HepG2 (cell line): ENCODE data around the gene DLX6. TPM values are rescaled to one million over a fixed set of nuclear protein-coding genes. Genes with fewer than 3 reads are reported as not detected.

Source experiments
- ATAC-seq: fragments of 200-7000 bp; cut with Tn5 transposase; 3 replicates; pipeline ENCODE4 v1.9.1; 2020; ENCODE audit warnings: mild to moderate bottlenecking, moderate library complexity
- BruUV-seq: library from RNA; stranded (reverse); fragments of 400-500 nt; replicated peaks from 2 replicates; lab custom pipeline; 2021; lab: Mats Ljungman, UMichigan
- CTCF ChIA-PET: fragments of 300-600 bp; formaldehyde crosslinking; extraction: SDS; loops from one replicate; lab custom pipeline; 2021; ENCODE audit warnings: low total read pairs, inconsistent platforms, low intra/inter-chr PET ratio; lab: Yijun Ruan, JAX
- POLR2A ChIA-PET: fragments of 350-600 bp; sonication (Branson Sonifier 250); formaldehyde crosslinking; loops from one replicate; lab custom pipeline; 2020; ENCODE audit warnings: antibody characterized with exemption, inconsistent platforms; lab: Yijun Ruan, JAX
- DNase-seq: peaks from one replicate; pipeline ENCODE4 v3.0.0-alpha.2; 2015; ENCODE audit warnings: low spot score
- FAIRE-seq: peaks from 3 replicates; lab custom pipeline; 2011; peaks lifted over from hg19 to GRCh38; lab: Jason Lieb, UNC
- H2AFZ ChIP-seq: one replicate; pipeline ENCODE4 v1.6.1; 2011; ENCODE audit warnings: low read length, inconsistent platforms
- H3K27ac ChIP-seq: fragments of 300-600 bp; 3 replicates; pipeline ENCODE4 v1.8.0; 2011; ENCODE audit warnings: mixed run types, mild to moderate bottlenecking, mixed read lengths, low read length, inconsistent platforms; ENCODE audit not compliant: insufficient read depth; ENCODE audit errors: extremely low read length
- H3K27me3 ChIP-seq, 2 experiments: fragments of 200-600 bp in 1 of 2; 2 replicates in 1 of 2; 3 replicates in 1 of 2; pipeline versions ENCODE4 v1.6.0 to v1.8.0; 2011; ENCODE audit warnings: low read length in 2 of 2, mild to moderate bottlenecking in 2 of 2, moderate library complexity in 2 of 2, inconsistent platforms in 1 of 2; ENCODE audit not compliant: insufficient read depth in 2 of 2, control insufficient read depth in 1 of 2
- H3K36me3 ChIP-seq, 2 experiments: fragments of 200-600 bp in 1 of 2; replicated peaks in 1 of 2; 2 replicates in 1 of 2; 3 replicates in 1 of 2; pipeline versions ENCODE4 v1.5.1 to v1.8.0; 2011; ENCODE audit warnings: low read length in 2 of 2, inconsistent platforms in 1 of 2; ENCODE audit not compliant: insufficient read depth in 2 of 2, control insufficient read depth in 1 of 2
- H3K4me1 ChIP-seq: 2 replicates; pipeline ENCODE4 v1.5.1; 2012; ENCODE audit warnings: low read length, inconsistent platforms; ENCODE audit not compliant: insufficient read depth
- H3K4me2 ChIP-seq: 2 replicates; pipeline ENCODE4 v1.6.0; 2011; ENCODE audit warnings: low read depth, low read length, inconsistent platforms
- H3K4me3 ChIP-seq, 3 experiments: fragments of 200-600 bp in 1 of 3; sonication (generic), shearing (Covaris generic) in 1 of 3; replicated peaks in 1 of 3; 2 replicates each; pipeline ENCODE4 v1.5.1; 2011 to 2016; ENCODE audit warnings: low read length in 3 of 3, inconsistent platforms in 2 of 3, low read depth in 2 of 3, mild to moderate bottlenecking in 2 of 3, control low read depth in 1 of 3, mixed read lengths in 1 of 3; ENCODE audit not compliant: insufficient read depth in 1 of 3
- H3K79me2 ChIP-seq: one replicate; pipeline ENCODE4 v1.6.1; 2011; ENCODE audit warnings: low read length, inconsistent platforms; ENCODE audit not compliant: insufficient read depth
- H3K9ac ChIP-seq: 2 replicates; pipeline ENCODE4 v1.6.0; 2011; ENCODE audit warnings: mild to moderate bottlenecking, low read depth, low read length, inconsistent platforms; ENCODE audit not compliant: insufficient read depth
- H3K9me3 ChIP-seq: 2 replicates; pipeline ENCODE4 v1.5.1; 2012; ENCODE audit warnings: mild to moderate bottlenecking, low read length
- H4K20me1 ChIP-seq: 2 replicates; pipeline ENCODE4 v1.6.0; 2011; ENCODE audit warnings: inconsistent platforms, mild to moderate bottlenecking, low read length, moderate library complexity; ENCODE audit not compliant: insufficient read depth
- EEA1 ChIP-seq: sonication (generic); formaldehyde crosslinking; IDR thresholded peaks from 2 replicates; pipeline ENCODE4 v1.5.1; 2020; ENCODE audit warnings: mild to moderate bottlenecking, missing genetic modification reagents, borderline replicate concordance
- GZF1 ChIP-seq: sonication (generic); formaldehyde crosslinking; IDR thresholded peaks from 2 replicates; pipeline ENCODE4 v1.5.1; 2020; ENCODE audit warnings: mild to moderate bottlenecking, missing genetic modification reagents
- MIER3 ChIP-seq: IDR thresholded peaks from 2 replicates; pipeline ENCODE4 v1.6.1; 2016; ENCODE audit warnings: missing compliant biosample characterization, borderline replicate concordance
- NR2C2 ChIP-seq: sonication (generic); formaldehyde crosslinking; IDR thresholded peaks from 2 replicates; pipeline ENCODE4 v1.4.0; 2020; ENCODE audit warnings: missing genetic modification reagents, mild to moderate bottlenecking, moderate library complexity, borderline replicate concordance
- NR2F2 ChIP-seq: IDR thresholded peaks from 2 replicates; pipeline ENCODE4 v1.6.1; 2012; ENCODE audit warnings: low read depth, inconsistent platforms, borderline replicate concordance
- SP140L ChIP-seq: sonication (generic); formaldehyde crosslinking; IDR thresholded peaks from 2 replicates; pipeline ENCODE4 v1.4.0; 2020; ENCODE audit warnings: missing genetic modification reagents, borderline replicate concordance
- ZNF251 ChIP-seq: sonication (generic); formaldehyde crosslinking; IDR thresholded peaks from 2 replicates; pipeline ENCODE4 v1.9.0; 2021; ENCODE audit warnings: mild to moderate bottlenecking, missing genetic modification reagents
- ZNF496 ChIP-seq: sonication (generic); formaldehyde crosslinking; IDR thresholded peaks from 2 replicates; pipeline ENCODE4 v1.8.1; 2023; ENCODE audit warnings: mild to moderate bottlenecking, moderate library complexity, missing genetic modification reagents; ENCODE audit not compliant: insufficient replicate concordance
- ZNF567 ChIP-seq: sonication (generic); formaldehyde crosslinking; IDR thresholded peaks from 2 replicates; pipeline ENCODE4 v1.8.1; 2023; ENCODE audit warnings: mild to moderate bottlenecking, missing genetic modification reagents, borderline replicate concordance
- ZSCAN30 ChIP-seq: sonication (generic); formaldehyde crosslinking; IDR thresholded peaks from 2 replicates; pipeline ENCODE4 v1.5.0; 2020; ENCODE audit warnings: mild to moderate bottlenecking, missing genetic modification reagents
- WGBS: methylation state at CpG from one replicate; pipeline ENCODE4 v1.1.6; 2017; ENCODE audit warnings: low lambda C conversion rate; 5-methylcytosine and 5-hydroxymethylcytosine counted together
- in situ Hi-C: cut with HindIII; loops from 2 replicates; pipeline ENCODE4 v1.10.0; 2017; ENCODE audit warnings: low pct_unique_long_range_greater_than_20kb; ENCODE audit not compliant: extremely low pct_ligation_motif_present
- intact Hi-C: fragments of 100-400 bp; cut with micrococcal nuclease; formaldehyde crosslinking; loops from one replicate; pipeline ENCODE4 v1.10.0; 2022; ENCODE audit not compliant: unreplicated experiment
- polyA plus RNA-seq, 8 experiments: library from polyadenylated mRNA; depleted of rRNA in 3 of 8; stranded (reverse) in 7 of 8; unstranded in 1 of 8; fragments of >200 nt; fragmentation: Illumina TruSeq in 4 of 8; extraction: Trizol in 4 of 8; gene quantifications; 2 replicates each; pipeline versions ENCODE4 v1.2.1 to v1.2.3, GENCODE V29; 2011 to 2016; ENCODE audit warnings: low read depth in 4 of 8, missing spikeins in 1 of 8, mixed read lengths in 1 of 8; ENCODE audit not compliant: insufficient read depth in 1 of 8
- total RNA-seq, 5 experiments: library from RNA; depleted of rRNA; stranded (reverse); fragments of >200 nt; fragmentation: Illumina TruSeq; extraction: Trizol; gene quantifications; 2 replicates each; pipeline ENCODE4 v1.2.3, GENCODE V29; 2016; ENCODE audit warnings: low read depth in 1 of 5

Gene DLX6
- total and polyA plus RNA-seq, 2 of the 13 experiments (the other 11 are each of a cell fraction or from before 2014, with no cell fraction given) = 3.5 to 5.5 TPM

DNA sequence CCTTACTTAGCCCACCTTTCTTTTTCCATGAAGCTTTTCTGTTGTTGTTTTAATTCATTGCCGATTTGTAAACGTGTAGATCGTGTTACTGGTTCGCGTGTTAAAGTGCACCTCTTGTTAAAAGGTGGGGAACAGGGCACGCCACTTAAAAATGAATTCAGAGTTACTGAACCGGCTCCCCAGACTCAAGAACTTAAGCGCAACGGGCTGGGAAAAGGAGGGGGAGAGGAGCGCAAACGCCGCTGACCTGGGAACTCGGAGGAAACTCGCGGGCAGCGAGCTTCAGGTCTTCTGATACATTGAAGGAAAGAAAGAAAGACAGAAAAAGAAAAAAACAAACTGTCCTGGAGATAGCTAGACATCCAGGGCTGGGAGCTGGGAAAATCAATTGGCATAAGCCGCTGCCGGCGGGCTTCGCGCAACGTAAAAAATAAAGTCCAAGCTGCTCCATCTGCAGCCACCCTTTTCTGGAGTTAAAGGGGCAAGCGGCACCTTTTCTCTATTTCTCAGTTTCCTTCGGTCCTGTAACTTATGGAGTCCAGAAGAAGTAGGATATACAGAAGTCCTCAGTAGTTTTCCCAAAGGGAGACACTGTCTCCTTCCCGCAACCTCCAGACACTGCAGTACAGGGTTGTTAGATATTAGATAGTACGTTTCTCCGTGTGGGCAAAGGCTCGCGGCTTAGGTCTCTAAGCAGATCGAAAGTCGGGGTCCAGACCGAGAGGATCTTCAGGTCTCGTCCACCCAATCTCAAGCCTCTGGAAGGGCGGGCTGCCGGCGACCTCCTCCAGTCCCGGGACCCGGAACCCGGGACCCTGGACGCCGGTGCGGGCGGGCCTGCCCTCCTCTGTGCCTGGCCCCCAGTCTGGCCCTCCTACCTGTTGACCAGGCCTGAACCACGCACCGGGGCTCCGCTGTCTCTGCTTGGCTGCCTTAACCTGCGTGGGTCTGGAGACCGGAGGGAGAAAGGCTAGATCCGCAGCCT, 1.8 kb upstream of the DLX6 start (continued):
- no peak for TF ChIP-seq ZNF496
- TF ChIP-seq NR2F2 = no peak
- TF ChIP-seq MIER3 (CRISPR knock-in tag) = no peak
- no peak for TF ChIP-seq NR2C2 (CRISPR knock-in tag)
- TF ChIP-seq ZNF251 (CRISPR knock-in tag) = no peak
- TF ChIP-seq SP140L (CRISPR knock-in tag) = no peak
- TF ChIP-seq ZNF567 (CRISPR knock-in tag) = no peak
- TF ChIP-seq, all 625 proteins: peak for 0

DNA sequence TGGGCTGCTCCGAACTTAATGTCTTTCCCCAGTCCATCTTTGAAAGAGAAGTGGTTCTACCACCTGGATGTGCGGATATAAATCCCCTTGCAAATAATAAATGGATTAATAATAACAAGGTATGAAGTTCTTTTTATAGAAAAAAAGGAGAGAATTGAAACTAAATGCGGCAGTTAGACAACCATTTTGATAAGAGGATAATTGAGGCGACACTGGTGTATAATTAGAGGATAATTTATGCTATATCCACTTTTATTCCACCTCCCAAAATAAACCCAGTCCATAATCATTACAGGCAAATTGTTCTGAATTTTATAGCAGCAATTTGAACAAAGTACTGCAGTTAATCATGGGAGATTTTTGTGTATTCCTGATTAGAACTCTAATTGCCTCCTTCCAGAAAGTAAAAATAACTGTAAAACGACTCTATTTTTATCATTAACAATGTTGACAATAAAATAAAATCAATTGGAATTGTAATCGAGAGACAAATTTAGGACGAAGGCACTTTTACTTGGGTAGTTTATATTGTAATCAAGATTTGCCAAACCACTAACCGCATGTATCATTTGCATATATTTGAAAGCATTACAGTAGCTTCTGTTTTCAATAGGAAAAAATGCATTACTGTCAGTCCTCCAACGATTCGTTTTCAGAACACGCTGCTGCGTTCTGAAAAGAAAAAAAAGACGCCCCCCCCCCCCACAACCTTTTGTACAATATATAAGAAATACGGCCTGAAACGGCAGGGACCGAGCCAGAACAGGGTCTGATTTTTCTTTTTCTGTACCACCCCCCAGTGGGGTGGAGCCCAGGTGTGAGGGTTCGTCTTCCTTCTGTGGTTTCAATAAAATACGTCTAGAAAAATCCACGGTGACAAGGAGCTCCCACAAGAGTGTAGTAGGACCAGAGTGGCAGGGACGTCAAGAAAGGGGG, 838 bp upstream of the DLX6 start:
- Histone ChIP-seq H3K4me3 (peak overlapping the region; percentile 78 to 80 (median 79)), H3K79me2 (peaks cover 9% of the 10 kb centered on the region), H4K20me1 (no peaks in the 10 kb centered on the region), H3K4me1 (peaks cover 35% of the 10 kb centered on the region), H3K4me2 (peak overlapping the region; percentile 76), H3K27me3 (no peaks in the 10 kb centered on the region; a peak in 1 of 5 replicates), H2AFZ (no peak overlapping the region), H3K9me3 (no peaks in the 10 kb centered on the region), H3K36me3 (peaks cover under 1 to 4% of the 10 kb centered on the region in 2 experiments; a peak in 2 of 5 replicates), H3K27ac (peak overlapping the region; percentile 90), H3K9ac (peak overlapping the region; percentile 86)
- ATAC-seq (no peak), FAIRE-seq (no peak), DNase-seq (no peak)
- BruUV-seq = TSS peak; percentile 47
- 0 out of 2 replicates have a peak, but pooled peaks have one; percentile 42 for TF ChIP-seq GZF1 (CRISPR knock-in tag)
- no peak for TF ChIP-seq EEA1 (CRISPR knock-in tag)
- 0 out of 2 replicates have a peak, but pooled peaks have one; percentile 13 for TF ChIP-seq ZSCAN30 (CRISPR knock-in tag)
- intact Hi-C loops = loop anchor here (2.0 to 10.0 kb wide), 5 partner anchors 34 to 927 kb away; partner anchors contain the start of gene SLC25A13
- WGBS = 46% methylated on average over 20 of the region's 20 CpGs
- in situ Hi-C loops = loop anchor here (25.0 kb wide), 1 partner anchor 692 kb away; the partner anchor contains the start of gene SLC25A13
- POLR2A ChIA-PET = interaction anchor here (1.1 to 4.8 kb wide), 12 partner anchors 9 to 701 kb away, joined by 3 to 163 read pairs (median 7); partner anchors contain the start of gene SEM1
- CTCF ChIA-PET = no interaction called here
